OCI-LY1 (cell line): ENCODE data around the gene GTF2B.
A peak's percentile ranks its signal among the peaks of the same experiment; 100 is the strongest.
"Not testable (repeated sequence)": the region's sequence is repeated elsewhere in the genome, so short reads cannot be mapped to it uniquely, and the experiment has no call there.

Experiments used
- H2AFZ ChIP-seq: fragments of 200-600 bp; sonication (generic), shearing (Covaris generic); 2 replicates; pipeline ENCODE4 v1.6.0; 2014; ENCODE audit warnings: antibody characterized with exemption, mild to moderate bottlenecking, low read length
- H3F3A ChIP-seq: fragments of 200-600 bp; sonication (generic), shearing (Covaris generic); 2 replicates; pipeline ENCODE4 v1.6.0; 2014; ENCODE audit warnings: mild to moderate bottlenecking, antibody characterized with exemption, low read length, moderate library complexity; ENCODE audit not compliant: insufficient read depth
- H3K27ac ChIP-seq: fragments of 200-600 bp; sonication (generic); 2 replicates; pipeline ENCODE4 v1.5.1; 2014; ENCODE audit warnings: low read length, mixed run types, mild to moderate bottlenecking, low read depth; ENCODE audit not compliant: poor library complexity, severe bottlenecking
- H3K27me3 ChIP-seq: fragments of 200-600 bp; sonication (generic); 2 replicates; pipeline ENCODE4 v1.6.0; 2014; ENCODE audit warnings: antibody characterized with exemption, mild to moderate bottlenecking, low read length, moderate library complexity; ENCODE audit not compliant: insufficient read depth
- H3K36me3 ChIP-seq: fragments of 200-600 bp; sonication (generic); 2 replicates; pipeline ENCODE4 v1.6.1; 2014; ENCODE audit warnings: mild to moderate bottlenecking, antibody characterized with exemption, low read length, moderate library complexity, mixed read lengths; ENCODE audit not compliant: insufficient read depth
- H3K4me1 ChIP-seq: fragments of 200-600 bp; sonication (generic); 2 replicates; pipeline ENCODE4 v1.5.1; 2014; ENCODE audit warnings: mild to moderate bottlenecking, low read length, moderate library complexity; ENCODE audit not compliant: insufficient read depth, severe bottlenecking
- H3K4me2 ChIP-seq: fragments of 200-600 bp; sonication (generic), shearing (Covaris generic); 2 replicates; pipeline ENCODE4 v1.6.1; 2014; ENCODE audit warnings: low read length
- H3K4me3 ChIP-seq: fragments of 200-600 bp; sonication (generic); 2 replicates; pipeline ENCODE4 v1.5.1; 2014; ENCODE audit warnings: low read length, low read depth, mild to moderate bottlenecking, mixed read lengths; ENCODE audit not compliant: poor library complexity, severe bottlenecking
- H3K79me2 ChIP-seq: fragments of 200-600 bp; shearing (Covaris generic); 2 replicates; pipeline ENCODE4 v1.6.1; 2016; ENCODE audit warnings: mixed run types, low read length, mixed read lengths; ENCODE audit not compliant: insufficient read depth
- H3K9ac ChIP-seq: fragments of 200-600 bp; sonication (generic), shearing (Covaris generic); 2 replicates; pipeline ENCODE4 v1.6.1; 2014; ENCODE audit warnings: mild to moderate bottlenecking, low read length, mixed read lengths
- H3K9me2 ChIP-seq: fragments of 200-600 bp; sonication (generic), shearing (Covaris generic); 2 replicates; pipeline ENCODE4 v1.6.1; 2014; ENCODE audit warnings: low read depth, mild to moderate bottlenecking, low read length, mixed read lengths
- H3K9me3 ChIP-seq: fragments of 200-600 bp; shearing (Covaris generic); 2 replicates; pipeline ENCODE4 v1.6.1; 2014; ENCODE audit warnings: low read length, mixed read lengths
- H4K20me1 ChIP-seq: fragments of 200-600 bp; sonication (generic), shearing (Covaris generic); 2 replicates; pipeline ENCODE4 v1.6.0; 2016; ENCODE audit warnings: mild to moderate bottlenecking, low read length; ENCODE audit not compliant: insufficient read depth
- EZH2 ChIP-seq: fragments of 200-600 bp; sonication (generic), shearing (Covaris generic); IDR thresholded peaks from 2 replicates; pipeline ENCODE4 v1.8.0; 2017; ENCODE audit warnings: borderline replicate concordance, mixed run types, mild to moderate bottlenecking, antibody characterized with exemption, low read length, moderate library complexity, mixed read lengths
- TF ChIP-seq, protein P1 (sequence below): fragments of 200-600 bp; sonication (generic), shearing (Covaris generic); IDR thresholded peaks from 2 replicates; pipeline ENCODE4 v1.5.1; 2017; ENCODE audit warnings: mild to moderate bottlenecking, antibody characterized with exemption, low read length, moderate library complexity, mixed read lengths

GTF2B gene, protein sequence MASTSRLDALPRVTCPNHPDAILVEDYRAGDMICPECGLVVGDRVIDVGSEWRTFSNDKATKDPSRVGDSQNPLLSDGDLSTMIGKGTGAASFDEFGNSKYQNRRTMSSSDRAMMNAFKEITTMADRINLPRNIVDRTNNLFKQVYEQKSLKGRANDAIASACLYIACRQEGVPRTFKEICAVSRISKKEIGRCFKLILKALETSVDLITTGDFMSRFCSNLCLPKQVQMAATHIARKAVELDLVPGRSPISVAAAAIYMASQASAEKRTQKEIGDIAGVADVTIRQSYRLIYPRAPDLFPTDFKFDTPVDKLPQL

GRCh38 chr1:88891318-88891950 is at the start of gene GTF2B:
TSS of gene GTF2B (minus strand) at chr1:88891567. CDS start at chr1:88891499, 68 bp downstream.
- no peaks in the 10 kb centered on the region for H3K9me2 ChIP-seq

GRCh38 chr1:88938528-88938927 is 47.2 kb upstream of the GTF2B start:
- not testable (repeated sequence) for H3K9ac ChIP-seq, H2AFZ ChIP-seq, H3K4me3 ChIP-seq, H3K9me3 ChIP-seq, H3F3A ChIP-seq, H3K79me2 ChIP-seq, H3K4me1 ChIP-seq, H4K20me1 ChIP-seq, H3K4me2 ChIP-seq, H3K27ac ChIP-seq, H3K27me3 ChIP-seq, H3K9me2 ChIP-seq
- peaks cover 55% of the 10 kb centered on the region for H3K36me3 ChIP-seq

More at GRCh38 chr1:88891318-88891950, at the start of gene GTF2B:
- H3K27ac ChIP-seq: peak within 1 kb of the TSS; percentile 23
- H2AFZ ChIP-seq: peak within 1 kb of the TSS; percentile 87
- peaks cover 39% of the 10 kb centered on the region for H3K79me2 ChIP-seq
- H3K27me3 ChIP-seq: no peaks in the 10 kb centered on the region
- peak within 1 kb of the TSS; percentile 90 for H3K4me3 ChIP-seq
- TF ChIP-seq EZH2: no peak
- TF ChIP-seq, protein P1, sequence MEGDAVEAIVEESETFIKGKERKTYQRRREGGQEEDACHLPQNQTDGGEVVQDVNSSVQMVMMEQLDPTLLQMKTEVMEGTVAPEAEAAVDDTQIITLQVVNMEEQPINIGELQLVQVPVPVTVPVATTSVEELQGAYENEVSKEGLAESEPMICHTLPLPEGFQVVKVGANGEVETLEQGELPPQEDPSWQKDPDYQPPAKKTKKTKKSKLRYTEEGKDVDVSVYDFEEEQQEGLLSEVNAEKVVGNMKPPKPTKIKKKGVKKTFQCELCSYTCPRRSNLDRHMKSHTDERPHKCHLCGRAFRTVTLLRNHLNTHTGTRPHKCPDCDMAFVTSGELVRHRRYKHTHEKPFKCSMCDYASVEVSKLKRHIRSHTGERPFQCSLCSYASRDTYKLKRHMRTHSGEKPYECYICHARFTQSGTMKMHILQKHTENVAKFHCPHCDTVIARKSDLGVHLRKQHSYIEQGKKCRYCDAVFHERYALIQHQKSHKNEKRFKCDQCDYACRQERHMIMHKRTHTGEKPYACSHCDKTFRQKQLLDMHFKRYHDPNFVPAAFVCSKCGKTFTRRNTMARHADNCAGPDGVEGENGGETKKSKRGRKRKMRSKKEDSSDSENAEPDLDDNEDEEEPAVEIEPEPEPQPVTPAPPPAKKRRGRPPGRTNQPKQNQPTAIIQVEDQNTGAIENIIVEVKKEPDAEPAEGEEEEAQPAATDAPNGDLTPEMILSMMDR: no peak
- peaks cover 25% of the 10 kb centered on the region for H3K36me3 ChIP-seq
- peak within 1 kb of the TSS; percentile 87 for H3K4me2 ChIP-seq
- H4K20me1 ChIP-seq: no peaks in the 10 kb centered on the region; the same call in 1 of the 2 replicates
- H3F3A ChIP-seq: 0 out of 2 replicates have a peak, but pooled peaks cover 3% of the 10 kb centered on the region
- H3K9me3 ChIP-seq: no peaks in the 10 kb centered on the region
- peaks cover 31% of the 10 kb centered on the region for H3K4me1 ChIP-seq
- peak within 1 kb of the TSS; percentile 86 for H3K9ac ChIP-seq

- Histone ChIP-seq H3K4me2 (no peak overlapping the region), H3K79me2 (no peaks in the 10 kb centered on the region), H3K4me1 (no peaks in the 10 kb centered on the region), H3K27me3 (no peaks in the 10 kb centered on the region), H3K9me3 (no peaks in the 10 kb centered on the region), H3K4me3 (no peak overlapping the region), H4K20me1 (no peaks in the 10 kb centered on the region), H3K9ac (no peak overlapping the region), H3K9me2 (no peaks in the 10 kb centered on the region), H3F3A (no peaks in the 10 kb centered on the region), H2AFZ (no peak overlapping the region), H3K36me3 (peaks cover 38% of the 10 kb centered on the region), H3K27ac (no peak overlapping the region)
- TF ChIP-seq, protein P1: no peak
- TF ChIP-seq EZH2: no peak
These were observed 45.5 kb upstream of the GTF2B start for GRCh38 chr1:88936760-88937342.
